GM12801 (cell line): ENCODE data around the gene WNT7B.

ENCODE experiments used
- CTCF ChIP-seq: IDR thresholded peaks from one replicate; pipeline ENCODE4 v1.5.1; 2011; ENCODE audit warnings: control low read depth; ENCODE audit not compliant: insufficient read length; ENCODE audit errors: extremely low read depth

WNT7B gene

DNA sequence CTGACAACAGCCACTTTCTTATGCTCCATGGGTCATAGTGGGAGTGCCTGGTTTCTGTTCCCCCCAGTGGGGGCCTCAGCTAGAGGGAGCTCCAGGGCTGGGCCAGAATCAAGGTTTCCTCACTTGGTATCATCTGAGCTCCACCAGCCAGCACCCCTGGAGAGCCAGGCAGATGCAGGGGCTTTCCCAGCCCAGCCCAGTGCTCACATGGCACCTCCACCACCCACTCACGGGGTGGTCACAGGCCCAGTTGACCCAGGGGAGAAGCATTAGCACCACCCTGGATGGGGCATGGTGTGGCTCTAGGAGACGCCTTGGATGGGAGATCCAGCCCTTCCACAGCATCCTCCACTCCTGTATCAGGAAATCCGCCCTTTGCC, 24.1 kb upstream of the WNT7B start:
- no peak for TF ChIP-seq CTCF

DNA sequence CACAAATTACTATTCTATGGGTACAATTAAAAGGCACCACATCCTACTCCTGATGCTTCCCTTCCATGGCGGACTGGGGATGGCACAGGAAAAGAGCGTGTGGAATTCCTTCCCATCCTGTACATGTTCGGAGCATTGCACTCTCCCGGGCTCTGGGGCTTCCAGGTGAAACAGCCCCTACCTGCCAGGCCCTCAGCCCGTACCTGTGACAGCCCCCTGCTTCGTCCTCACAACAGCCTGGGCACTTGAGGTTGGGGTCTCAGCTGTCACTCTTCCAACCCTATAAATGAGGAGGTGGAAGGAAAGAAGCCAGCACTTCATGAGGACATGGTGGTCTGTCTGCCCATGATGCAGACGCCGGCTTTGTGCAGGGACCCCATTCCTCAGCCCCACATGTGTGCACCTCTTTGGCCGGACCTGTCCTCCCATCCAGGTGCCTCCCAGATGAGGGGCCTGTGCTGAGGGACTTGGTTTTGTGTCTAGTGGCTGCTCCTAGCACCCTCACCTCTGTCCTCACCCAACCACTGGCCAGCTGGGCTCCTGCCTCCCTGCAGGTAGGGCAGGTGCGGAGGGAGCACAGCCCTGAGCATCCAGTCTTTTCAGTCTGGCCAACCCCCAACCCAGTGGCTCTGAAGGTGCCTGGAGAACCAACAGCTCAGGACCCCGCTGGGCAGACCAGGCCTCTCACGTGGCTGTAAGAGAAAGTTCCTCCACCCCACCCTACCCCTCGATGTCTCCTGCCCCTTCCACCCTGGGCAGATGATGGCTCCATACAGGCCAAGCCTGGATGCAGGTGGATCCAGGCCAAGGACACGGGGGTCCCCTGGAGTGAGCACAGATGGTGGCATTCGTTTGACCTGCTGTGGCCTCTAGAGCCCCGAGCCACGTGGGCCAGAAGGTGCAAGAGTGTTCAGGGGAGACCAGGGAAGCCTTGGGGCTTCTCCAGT, 23.4 kb upstream of the WNT7B start:
- TF ChIP-seq CTCF: no peak

DNA sequence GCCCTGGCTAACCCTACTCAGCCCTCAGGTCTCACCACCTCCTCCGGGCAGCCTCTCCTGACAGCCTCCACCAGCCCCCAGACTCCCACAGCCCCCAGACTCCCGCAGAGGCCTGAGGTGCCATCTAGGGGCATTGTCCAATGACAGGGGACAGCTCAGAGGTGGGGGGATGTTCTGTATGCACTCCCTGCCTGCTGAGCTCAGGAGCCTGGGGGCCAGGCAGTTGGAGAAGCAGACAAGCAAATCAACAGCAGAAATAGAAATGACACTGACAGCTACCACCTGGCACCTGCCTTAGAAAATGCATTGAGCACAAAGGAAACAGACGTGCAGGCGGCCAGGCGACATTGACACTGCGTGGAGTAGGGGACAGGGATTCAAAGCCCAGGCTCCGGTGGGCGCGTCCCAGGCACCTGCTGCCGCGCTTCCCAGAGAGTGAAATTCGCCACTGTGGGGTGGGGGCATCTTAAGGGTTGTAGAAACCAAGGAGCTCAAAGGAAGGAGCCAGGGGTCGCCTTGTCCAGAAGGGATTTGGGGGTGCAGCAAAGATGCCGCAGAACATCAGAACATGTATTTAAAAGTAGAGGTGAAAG, 22.5 kb upstream of the WNT7B start:
- no peak for TF ChIP-seq CTCF

DNA sequence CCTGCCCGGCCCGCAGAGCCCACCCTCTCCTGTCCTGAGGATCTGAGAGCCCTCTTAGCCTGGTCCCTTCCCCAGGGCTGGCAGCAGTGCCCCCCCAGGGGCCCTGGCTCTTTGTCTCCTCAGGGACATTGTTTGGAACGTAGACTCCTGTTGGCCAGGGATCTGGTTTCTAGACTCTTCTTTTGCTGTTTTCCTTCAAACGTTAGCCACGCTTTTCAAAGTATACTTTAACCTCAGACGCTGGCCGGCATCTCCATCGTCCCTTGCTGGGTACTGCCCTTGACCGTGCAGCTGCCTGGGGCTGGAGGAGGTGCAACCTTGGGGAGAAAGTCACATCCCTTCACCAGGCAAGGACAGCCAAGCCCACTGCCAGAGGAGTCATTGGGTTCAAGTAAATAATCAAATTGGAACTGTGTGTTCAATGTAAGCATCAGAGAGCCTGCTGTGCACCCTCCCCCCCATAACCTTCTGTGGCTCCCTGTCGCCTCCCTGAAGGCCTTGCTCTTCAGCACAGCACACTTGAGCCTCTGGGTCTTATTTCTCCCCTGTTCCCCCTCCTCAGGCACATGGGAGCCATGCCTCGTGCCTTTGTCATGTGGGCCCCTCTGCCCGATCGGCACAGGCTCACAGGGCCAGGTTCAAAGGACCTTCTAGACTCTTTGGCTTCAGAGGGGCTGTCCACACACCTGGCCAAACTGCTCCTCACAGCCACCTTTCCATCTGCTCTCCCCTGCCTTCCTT, 21.8 kb upstream of the WNT7B start:
- no peak for TF ChIP-seq CTCF

DNA sequence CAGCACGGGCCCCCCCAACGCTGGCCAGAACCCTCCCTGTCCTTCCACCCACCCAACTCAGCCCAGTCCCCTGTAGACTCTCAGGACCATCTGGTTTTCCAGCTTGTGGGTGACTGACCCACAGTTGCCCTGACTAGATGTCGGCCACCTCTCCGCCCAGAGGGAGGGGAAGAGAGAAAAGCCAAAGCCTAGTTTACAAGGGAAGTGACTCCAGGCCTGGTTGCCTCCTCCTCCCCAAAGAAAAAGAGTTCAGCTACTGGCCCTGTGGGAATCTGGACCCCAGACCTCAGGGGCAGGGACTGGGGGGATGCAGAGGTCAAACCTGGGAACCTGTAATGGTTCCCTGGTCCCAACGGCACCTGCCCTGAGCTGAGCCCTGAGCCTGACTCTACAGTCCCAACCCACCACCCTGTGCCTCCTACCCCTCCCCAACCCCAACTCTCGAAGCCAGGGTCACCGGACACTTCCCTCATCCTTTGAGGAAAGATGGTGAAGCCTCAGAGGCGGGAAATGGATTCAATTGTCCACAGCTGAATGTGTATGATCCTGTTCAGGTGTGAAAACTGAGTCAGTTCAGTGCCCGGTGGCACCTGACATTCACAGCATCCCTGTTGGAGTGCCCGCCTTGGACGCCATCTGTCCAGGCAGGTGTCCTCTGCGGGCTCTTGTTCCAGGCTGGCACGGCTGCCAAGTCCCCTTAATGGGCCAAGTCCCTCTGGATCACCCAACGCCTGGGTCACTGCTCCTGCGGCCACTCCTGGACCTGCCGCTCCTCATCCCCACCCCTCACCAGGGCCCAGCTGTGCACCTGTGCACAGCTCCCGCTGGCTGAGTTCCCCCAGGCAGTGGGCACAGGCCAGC, 21.0 kb upstream of the WNT7B start:
- no peak for TF ChIP-seq CTCF

GRCh38 chr22:45997077-45997776, 20.3 kb upstream of the WNT7B start:
- TF ChIP-seq CTCF: no peak
